PC-9 (cell line): Measurements from ENCODE around the gene PLAGL2. TPM values are rescaled to one million over a fixed set of nuclear protein-coding genes. Genes with fewer than 3 reads are reported as not detected.

ENCODE experiments used
- BruUV-seq: library from RNA; stranded (reverse); fragments of 400-500 nt; replicated peaks from 2 replicates; lab custom pipeline; 2021; lab: Mats Ljungman, UMichigan
- CTCF ChIA-PET: fragments of 300-600 bp; sonication (Branson Sonifier 250); formaldehyde crosslinking; loops from one replicate; lab custom pipeline; 2022; ENCODE audit warnings: antibody characterized with exemption; lab: Charles Lee
- POLR2A ChIA-PET: fragments of 300-600 bp; sonication (Branson Sonifier 250); formaldehyde crosslinking; loops from one replicate; lab custom pipeline; 2022; ENCODE audit warnings: antibody characterized with exemption; ENCODE audit not compliant: unreplicated experiment; lab: Charles Lee
- DNase-seq, 2 experiments: peaks; one replicate each; pipeline versions ENCODE4 v3.0.0 to v3.0.0-alpha.2; 2015 to 2022; ENCODE audit warnings: mixed read lengths in 1 of 2
- H2AFZ ChIP-seq: fragments of 200-600 bp; sonication (generic); 2 replicates; pipeline ENCODE4 v1.8.1; 2017; ENCODE audit warnings: antibody characterized with exemption
- H3F3A ChIP-seq: fragments of 200-600 bp; sonication (generic); 2 replicates; pipeline ENCODE4 v1.8.1; 2017; ENCODE audit warnings: antibody characterized with exemption, mild to moderate bottlenecking, low read depth; ENCODE audit not compliant: insufficient read depth
- H3K27ac ChIP-seq: fragments of 200-600 bp; sonication (generic); 2 replicates; pipeline ENCODE4 v1.6.1; 2016; ENCODE audit warnings: mixed run types
- H3K27me3 ChIP-seq: fragments of 200-600 bp; sonication (generic); 2 replicates; pipeline ENCODE4 v1.6.1; 2016; ENCODE audit warnings: low read depth, mixed run types; ENCODE audit not compliant: insufficient read depth
- H3K36me3 ChIP-seq: fragments of 200-600 bp; sonication (generic); 2 replicates; pipeline ENCODE4 v1.6.1; 2016; ENCODE audit warnings: low read depth, mixed run types
- H3K4me1 ChIP-seq: fragments of 200-600 bp; sonication (generic); replicated peaks from 2 replicates; pipeline ENCODE4 v1.6.1; 2016; ENCODE audit warnings: mixed run types; ENCODE audit not compliant: insufficient read depth
- H3K4me2 ChIP-seq: fragments of 200-600 bp; sonication (generic); 2 replicates; pipeline ENCODE4 v1.6.1; 2017; ENCODE audit warnings: mixed run types
- H3K4me3 ChIP-seq: fragments of 200-600 bp; sonication (generic); 2 replicates; pipeline ENCODE4 v1.6.1; 2016; ENCODE audit warnings: mixed run types
- H3K79me2 ChIP-seq: fragments of 200-600 bp; sonication (generic); 2 replicates; pipeline ENCODE4 v1.6.1; 2017; ENCODE audit warnings: low read depth, mixed run types
- H3K9me2 ChIP-seq: fragments of 200-600 bp; sonication (generic); 2 replicates; pipeline ENCODE4 v1.8.1; 2017; ENCODE audit warnings: mild to moderate bottlenecking; ENCODE audit not compliant: insufficient read depth
- H3K9me3 ChIP-seq: fragments of 200-600 bp; sonication (generic); 2 replicates; pipeline ENCODE4 v1.8.1; 2016; ENCODE audit warnings: low read depth; ENCODE audit not compliant: insufficient read depth
- H4K20me1 ChIP-seq: fragments of 200-600 bp; sonication (generic); 2 replicates; pipeline ENCODE4 v1.8.1; 2017; ENCODE audit not compliant: insufficient read depth
- CTCF ChIP-seq: fragments of 200-600 bp; sonication (generic); conservative IDR thresholded peaks from 2 replicates; pipeline ENCODE4 v1.6.1; 2017; ENCODE audit warnings: mixed run types, antibody characterized with exemption, mild to moderate bottlenecking, moderate library complexity
- EZH2 ChIP-seq: fragments of 200-600 bp; sonication (generic); IDR thresholded peaks from 2 replicates; pipeline ENCODE4 v1.8.0; 2017; ENCODE audit warnings: antibody characterized with exemption, low read depth
- intact Hi-C: fragments of 100-400 bp; cut with micrococcal nuclease; formaldehyde crosslinking; loops from one replicate; pipeline ENCODE4 v1.10.0; 2022; ENCODE audit not compliant: unreplicated experiment
- total RNA-seq: library from RNA; stranded (reverse); gene quantifications from 2 replicates; pipeline ENCODE4 v1.2.3, GENCODE V29; 2021

Gene PLAGL2
- total RNA-seq, 1 experiment from 2014 or later = 23.8 TPM

GRCh38 chr20:32216179-32217142 is 8.9 kb upstream of the PLAGL2 start:
- no peak for DNase-seq
- Histone ChIP-seq H3K4me1 (no peaks in the 10 kb centered on the region), H4K20me1 (no peaks in the 10 kb centered on the region; the same call in 1 of the 2 replicates), H3K79me2 (no peaks in the 10 kb centered on the region), H3K9me2 (no peaks in the 10 kb centered on the region), H2AFZ (no peak overlapping the region), H3K4me3 (no peak overlapping the region), H3K4me2 (no peak overlapping the region), H3K27me3 (no peaks in the 10 kb centered on the region), H3K36me3 (peaks cover 9% of the 10 kb centered on the region), H3F3A (no peaks in the 10 kb centered on the region), H3K27ac (no peak overlapping the region), H3K9me3 (no peaks in the 10 kb centered on the region)
- TF ChIP-seq CTCF (no peak), EZH2 (no peak)
- POLR2A ChIA-PET = no interaction called here
- CTCF ChIA-PET = no interaction called here
- intact Hi-C loops = no loop called here
- no TSS peak for BruUV-seq

DNA sequence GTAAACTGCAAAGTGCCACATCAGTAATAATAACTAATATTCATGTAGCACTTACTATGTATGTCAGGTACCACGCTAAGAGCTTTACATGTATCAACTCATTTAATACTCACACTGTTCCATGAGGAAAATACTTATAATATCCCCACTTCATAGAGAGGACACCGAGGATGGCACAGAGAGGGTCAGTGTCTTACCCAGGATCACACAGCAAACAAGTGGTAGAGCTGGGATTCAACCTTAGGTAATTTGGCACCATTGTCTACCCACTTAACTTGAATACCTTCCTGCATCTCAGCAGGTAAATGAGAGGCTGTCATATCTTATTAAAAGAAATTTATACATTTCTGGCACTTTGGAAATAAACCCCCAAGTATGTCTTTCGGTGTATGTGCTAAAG is 8.2 kb upstream of the PLAGL2 start:
- Histone ChIP-seq H3K4me2 (no peak overlapping the region), H2AFZ (no peak overlapping the region), H3K79me2 (no peaks in the 10 kb centered on the region), H3F3A (no peaks in the 10 kb centered on the region), H3K9me2 (no peaks in the 10 kb centered on the region), H3K4me3 (no peak overlapping the region), H3K9me3 (no peaks in the 10 kb centered on the region), H3K27ac (no peak overlapping the region), H3K36me3 (peaks cover 11% of the 10 kb centered on the region), H3K4me1 (no peaks in the 10 kb centered on the region), H3K27me3 (no peaks in the 10 kb centered on the region), H4K20me1 (no peaks in the 10 kb centered on the region; the same call in 1 of the 2 replicates)
- intact Hi-C loops = no loop called here
- ChIA-PET CTCF (no interaction called here), POLR2A (no interaction called here)
- no peak for TF ChIP-seq EZH2
- no peak for TF ChIP-seq CTCF
- BruUV-seq = no TSS peak
- no peak for DNase-seq

DNA sequence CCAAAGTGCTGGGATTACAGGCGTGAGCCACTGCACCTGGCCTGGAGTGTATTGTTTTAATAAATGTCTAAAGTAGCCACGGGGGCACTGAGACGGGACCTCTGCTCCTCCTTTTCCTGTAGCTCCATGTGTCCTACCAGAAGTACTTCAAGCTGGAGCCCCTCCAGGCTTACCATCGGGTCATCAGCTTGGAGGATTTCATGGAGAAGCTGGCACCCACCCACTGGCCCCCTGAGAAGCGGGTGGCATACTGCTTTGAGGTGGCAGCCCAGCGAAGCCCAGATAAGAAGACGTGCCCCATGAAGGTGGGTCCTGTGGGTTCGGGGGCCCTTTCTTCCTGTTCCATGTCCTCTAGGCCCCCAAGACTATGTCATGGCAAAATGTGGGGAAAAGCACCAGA is 7.6 kb upstream of the PLAGL2 start:
- Histone ChIP-seq H2AFZ (no peak overlapping the region), H3K4me2 (no peak overlapping the region), H3K27ac (no peak overlapping the region), H3K27me3 (no peaks in the 10 kb centered on the region), H4K20me1 (no peaks in the 10 kb centered on the region; the same call in 1 of the 2 replicates), H3K79me2 (peaks cover 1% of the 10 kb centered on the region; the same call in 1 of the 2 replicates), H3K9me2 (no peaks in the 10 kb centered on the region), H3K36me3 (peaks cover 14% of the 10 kb centered on the region), H3F3A (no peaks in the 10 kb centered on the region), H3K4me1 (no peaks in the 10 kb centered on the region), H3K4me3 (no peak overlapping the region), H3K9me3 (no peaks in the 10 kb centered on the region)
- CTCF ChIA-PET = no interaction called here
- TF ChIP-seq EZH2 (no peak), CTCF (no peak)
- no TSS peak for BruUV-seq
- POLR2A ChIA-PET = no interaction called here
- intact Hi-C loops = no loop called here
- DNase-seq = no peak
